HG03439 (cell line): ENCODE data around the gene SAP25.

Experiments used
- ATAC-seq: cut with Tn5 transposase; IDR thresholded peaks from one replicate; pipeline ENCODE4 v1.9.1; 2021; ENCODE audit warnings: mild to moderate bottlenecking, moderate library complexity; ENCODE audit not compliant: unreplicated experiment

Gene SAP25

GRCh38 chr7:100573691-100574361 is at the start of gene SAP25:
SAP25 (minus strand) TSS chr7:100573900; CDS start chr7:100573742, 158 bp downstream.
- no peak for ATAC-seq

DNA sequence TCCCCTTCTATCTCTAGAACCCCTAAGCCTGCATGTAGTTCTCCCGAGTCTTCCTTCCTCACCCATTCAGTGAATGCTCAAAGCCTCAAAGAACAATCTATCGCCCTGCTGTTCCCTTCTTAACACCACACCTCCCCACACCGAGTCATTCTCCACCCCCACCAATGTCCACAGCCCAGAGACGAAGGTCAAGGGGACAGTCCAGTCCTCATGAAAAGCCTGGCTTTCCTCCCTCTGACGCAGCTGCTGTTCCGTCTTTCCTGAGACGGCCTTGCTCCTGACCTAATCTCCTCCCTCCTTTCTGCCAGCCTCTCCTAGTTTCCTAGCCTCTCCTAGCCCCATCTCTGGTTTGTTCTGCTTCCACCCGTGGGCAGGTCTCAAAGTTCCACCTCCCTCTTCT is 47.9 kb upstream of the SAP25 start:
- no peak for ATAC-seq

- no peak for ATAC-seq
Measured at GRCh38 chr7:100620804-100621203, 47.1 kb upstream of the SAP25 start.

DNA sequence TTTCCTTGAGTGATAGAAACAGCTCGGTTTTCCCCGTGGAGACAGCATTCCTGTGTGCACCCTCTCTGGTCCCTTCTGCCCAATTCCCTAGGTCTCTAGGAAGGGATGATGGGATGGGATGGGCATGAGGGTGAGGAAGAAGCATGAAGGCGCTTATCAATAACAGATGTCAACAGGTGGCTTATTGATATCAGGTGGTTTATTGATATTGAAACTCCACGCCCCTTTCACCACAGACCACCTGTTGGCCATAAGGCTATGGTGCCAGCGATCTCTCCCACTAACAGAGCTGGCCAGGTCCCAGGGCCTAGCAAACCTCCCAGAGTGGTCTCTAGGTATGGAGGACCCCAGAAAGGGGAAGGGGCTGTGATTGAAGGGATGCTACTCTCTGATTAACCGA is 46.5 kb upstream of the SAP25 start:
- no peak for ATAC-seq

- ATAC-seq, result no peak
Measured at GRCh38 chr7:100614308-100614861, 40.7 kb upstream of the SAP25 start.

- ATAC-seq, result no peak
Measured at GRCh38 chr7:100613412-100614175, 39.9 kb upstream of the SAP25 start.

DNA sequence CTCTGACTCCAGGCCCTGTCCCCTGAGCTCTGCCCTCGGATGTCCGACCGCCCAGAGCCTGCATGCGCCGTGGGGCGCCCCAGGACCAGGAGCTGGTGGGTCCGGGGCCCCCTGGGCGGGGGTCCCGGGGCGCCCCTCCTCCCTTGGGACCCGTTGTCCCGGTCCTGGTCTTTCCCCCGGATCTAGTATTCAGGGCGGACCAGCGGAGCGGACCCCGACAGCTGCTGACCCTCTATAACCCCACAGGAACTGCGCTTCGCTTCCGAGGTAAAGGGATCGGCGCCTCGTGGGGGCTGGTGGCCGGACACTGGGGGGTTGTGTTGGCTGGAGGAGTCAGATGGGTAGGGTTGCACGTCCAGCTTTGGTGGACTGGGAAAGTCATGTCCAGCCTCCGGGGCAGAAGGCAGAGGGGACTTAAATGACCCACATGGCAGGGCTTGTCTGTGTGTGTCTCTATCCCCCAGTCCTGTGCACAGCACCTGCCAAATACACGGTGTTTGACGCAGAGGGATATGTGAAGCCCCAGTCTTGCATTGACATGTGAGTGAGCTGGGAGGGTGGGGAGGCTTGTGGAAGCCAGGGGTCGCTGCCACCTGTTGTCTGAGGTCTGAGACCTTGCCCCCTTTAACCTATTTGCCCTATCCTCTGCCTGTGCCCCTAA is 39.2 kb upstream of the SAP25 start:
- no peak for ATAC-seq

- peak; percentile 92 for ATAC-seq
Measured at GRCh38 chr7:100611983-100612729, 38.5 kb upstream of the SAP25 start, which contains the start of gene MOSPD3. MOSPD3 (plus strand) TSS chr7:100612540; CDS start chr7:100612792, 252 bp downstream.

DNA sequence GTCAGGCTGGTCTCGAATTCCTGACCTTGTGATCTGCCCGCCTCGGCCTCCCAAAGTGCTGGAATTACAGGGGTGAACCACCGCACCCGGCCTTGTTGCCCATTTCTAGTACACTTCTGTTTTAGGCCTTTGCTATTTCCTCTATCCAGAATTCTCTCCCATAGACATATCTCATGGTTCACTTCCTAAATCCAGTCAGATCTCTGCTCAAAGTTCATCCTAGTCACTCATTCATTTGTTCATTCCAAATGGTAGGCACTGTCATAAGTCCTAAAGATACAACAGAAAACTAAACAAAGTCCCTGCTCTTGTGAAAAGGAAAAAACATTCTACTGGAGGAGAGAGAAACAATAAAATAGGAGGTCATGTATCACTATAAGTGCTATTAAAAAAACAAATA is 36.3 kb upstream of the SAP25 start:
- no peak for ATAC-seq

- no peak for ATAC-seq
Measured at GRCh38 chr7:100607111-100607510, 33.4 kb upstream of the SAP25 start.

- ATAC-seq, result no peak
Measured at GRCh38 chr7:100606313-100606712, 32.6 kb upstream of the SAP25 start.

DNA sequence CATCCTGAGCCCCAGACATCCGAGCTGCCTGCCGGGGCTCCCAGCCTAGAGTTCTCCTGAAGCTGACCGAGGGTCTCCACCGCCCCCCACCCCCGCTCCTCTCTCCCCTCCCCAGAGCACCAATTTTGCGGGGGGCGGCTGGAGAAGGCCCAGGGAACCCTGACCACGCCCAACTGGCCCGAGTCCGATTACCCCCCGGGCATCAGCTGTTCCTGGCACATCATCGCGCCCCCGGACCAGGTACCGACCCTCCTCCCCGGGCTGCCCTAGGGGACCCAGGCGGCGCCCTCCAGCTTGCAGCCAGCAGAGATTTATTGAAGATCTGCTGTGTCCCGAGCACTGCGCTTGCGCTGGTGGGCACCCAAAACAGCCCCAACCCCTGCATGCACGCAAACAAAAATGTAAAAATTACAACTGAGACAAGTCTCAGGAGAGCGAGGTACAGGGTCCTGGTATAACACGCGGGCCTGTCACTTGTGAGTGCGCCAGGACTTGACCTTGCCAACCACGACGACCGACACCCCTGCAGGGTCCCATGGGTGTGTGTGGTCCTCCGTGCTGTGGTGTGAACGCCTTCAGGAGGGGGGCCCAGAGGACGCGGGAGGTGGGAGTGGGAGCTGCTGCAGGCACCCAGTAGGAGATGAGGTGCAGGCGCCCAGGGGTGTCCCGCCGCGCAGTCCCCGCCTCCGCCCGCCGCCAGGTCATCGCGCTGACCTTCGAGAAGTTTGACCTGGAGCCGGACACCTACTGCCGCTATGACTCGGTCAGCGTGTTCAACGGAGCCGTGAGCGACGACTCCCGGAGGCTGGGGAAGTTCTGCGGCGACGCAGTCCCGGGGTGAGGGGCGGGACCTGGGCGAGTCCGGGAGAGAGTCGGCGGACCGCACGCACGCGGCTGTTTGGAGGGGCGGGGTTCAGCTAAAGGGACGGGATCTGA is 31.5 kb upstream of the SAP25 start:
- no peak for ATAC-seq

DNA sequence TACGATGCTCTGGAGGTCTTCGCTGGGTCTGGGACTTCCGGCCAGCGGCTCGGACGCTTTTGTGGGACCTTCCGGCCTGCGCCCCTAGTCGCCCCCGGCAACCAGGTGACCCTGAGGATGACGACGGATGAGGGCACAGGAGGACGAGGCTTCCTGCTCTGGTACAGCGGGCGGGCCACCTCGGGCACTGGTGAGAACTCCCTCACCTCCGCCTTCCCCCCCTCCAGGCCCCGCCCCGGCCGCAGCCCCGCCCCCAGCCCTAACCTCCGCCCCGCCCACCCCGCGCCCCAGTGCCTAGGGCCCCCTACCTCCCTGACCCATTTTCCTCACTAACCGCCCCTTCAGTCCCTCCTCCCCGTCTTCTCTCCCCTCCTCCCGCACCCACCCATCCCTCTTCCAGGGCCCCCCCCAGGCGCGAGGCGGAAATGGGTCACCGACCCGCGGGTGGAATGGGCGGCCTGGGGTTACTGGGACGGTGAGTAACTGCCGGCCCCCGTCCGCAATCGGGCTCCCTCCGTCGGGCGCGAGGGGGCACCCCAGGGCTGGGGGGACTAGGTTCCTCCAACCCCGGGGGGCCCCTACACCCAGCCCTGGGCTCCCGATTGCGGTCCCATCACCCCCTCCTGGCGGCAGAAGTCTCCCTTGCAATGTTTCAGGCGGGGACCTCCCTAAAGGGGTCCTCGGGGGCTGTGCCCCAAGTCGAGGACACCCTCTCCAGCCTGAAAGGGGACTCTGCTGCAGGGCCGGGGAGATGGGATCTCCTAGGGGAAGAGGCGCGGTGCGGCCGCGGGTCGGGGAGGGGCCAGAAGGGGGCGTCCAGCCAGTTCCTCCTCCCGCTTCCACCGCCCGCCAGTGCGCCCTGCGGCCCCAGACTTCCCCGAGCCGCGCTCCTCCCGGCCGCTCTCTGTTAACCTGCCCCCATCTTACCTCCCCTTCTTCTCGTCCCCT is 30.6 kb upstream of the SAP25 start:
- peak; percentile 49 for ATAC-seq

- no peak for ATAC-seq
Measured at GRCh38 chr7:100603726-100604027, 30.0 kb upstream of the SAP25 start.

- ATAC-seq, result no peak
Measured at GRCh38 chr7:100602889-100603725, 29.4 kb upstream of the SAP25 start.

- no peak for ATAC-seq
Measured at GRCh38 chr7:100600730-100601038, 27.0 kb upstream of the SAP25 start.

DNA sequence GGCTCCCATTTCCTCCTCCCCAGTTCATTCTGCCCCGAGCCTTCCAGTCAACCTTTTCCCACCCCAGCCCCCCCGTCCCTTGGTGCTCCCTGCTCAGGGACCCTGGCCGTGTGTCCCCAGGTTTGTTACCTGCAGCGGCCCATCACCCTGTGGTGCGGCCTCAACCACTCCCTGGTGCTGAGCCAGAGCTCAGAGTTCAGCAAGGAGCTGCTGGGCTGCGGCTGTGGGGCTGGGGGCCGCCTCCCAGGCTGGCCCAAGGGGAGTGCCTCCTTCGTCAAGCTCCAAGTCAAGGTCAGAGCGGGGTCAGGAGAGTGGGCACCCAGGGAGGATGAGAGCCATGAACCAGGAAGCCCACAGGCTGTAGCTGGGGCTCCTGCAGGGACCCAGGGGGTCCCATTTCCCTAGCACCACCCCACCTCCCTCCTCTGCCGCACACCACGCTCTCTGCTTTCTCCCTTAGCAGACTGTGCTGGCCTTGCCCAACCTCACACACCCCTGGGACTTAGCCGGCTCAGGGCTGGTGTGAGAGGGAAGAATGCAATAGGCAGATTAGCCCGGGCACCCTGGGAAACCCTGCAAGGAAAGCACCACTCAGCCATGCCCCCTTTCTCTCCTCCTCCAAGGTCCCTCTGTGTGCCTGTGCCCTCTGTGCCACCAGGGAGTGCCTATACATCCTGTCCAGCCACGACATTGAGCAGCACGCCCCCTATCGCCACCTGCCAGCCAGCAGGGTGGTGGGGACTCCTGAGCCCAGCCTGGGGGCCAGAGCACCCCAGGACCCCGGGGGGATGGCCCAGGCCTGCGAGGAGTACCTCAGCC is 26.4 kb upstream of the SAP25 start:
- ATAC-seq, result no peak
